Measurements from ENCODE around the gene KIAA0040. TPM values are rescaled to one million over a fixed set of nuclear protein-coding genes. Genes with fewer than 3 reads are reported as not detected.

The KIAA0040 gene
- not detected in 2 replicates for polyA plus RNA-seq (2014; cell fraction: cytosol; rRNA removed)
- polyA plus RNA-seq (2014; cell fraction: nucleus; rRNA removed), result not detected in 2 replicates

GRCh38 chr1:175192630-175193526, at the start of gene KIAA0040:
Gene KIAA0040, minus strand, starts transcription at chr1:175192776. Its CDS starts 31,763 bp downstream, at chr1:175161013.
- no peak for DNase-seq (ENCODE audit: low spot score)

GRCh38 chr1:175237389-175237788, 44.8 kb upstream of the KIAA0040 start:
- DNase-seq (ENCODE audit: low spot score), result no peak

- DNase-seq (ENCODE audit: low spot score), result no peak
Observed at GRCh38 chr1:175234639-175235038, 42.1 kb upstream of the KIAA0040 start.

- no peak for DNase-seq (ENCODE audit: low spot score)
Observed at GRCh38 chr1:175232335-175232734, 39.8 kb upstream of the KIAA0040 start.

GRCh38 chr1:175225805-175226129, 33.2 kb upstream of the KIAA0040 start:
- DNase-seq (ENCODE audit: low spot score), result no peak

- no peak for DNase-seq (ENCODE audit: low spot score)
Observed at GRCh38 chr1:175222296-175222938, 29.8 kb upstream of the KIAA0040 start.

GRCh38 chr1:175221557-175222175, 29.1 kb upstream of the KIAA0040 start:
- no peak for DNase-seq (ENCODE audit: low spot score)

- no peak for DNase-seq (ENCODE audit: low spot score)
Observed at GRCh38 chr1:175220853-175221556, 28.4 kb upstream of the KIAA0040 start.

- DNase-seq (ENCODE audit: low spot score), result no peak
Observed at GRCh38 chr1:175219774-175220173, 27.2 kb upstream of the KIAA0040 start.

GRCh38 chr1:175218786-175219434, 26.3 kb upstream of the KIAA0040 start:
- no peak for DNase-seq (ENCODE audit: low spot score)

GRCh38 chr1:175217721-175218531, 25.4 kb upstream of the KIAA0040 start:
- DNase-seq (ENCODE audit: low spot score), result no peak

GRCh38 chr1:175216444-175216843, 23.9 kb upstream of the KIAA0040 start:
- no peak for DNase-seq (ENCODE audit: low spot score)

GRCh38 chr1:175211656-175212055, 19.1 kb upstream of the KIAA0040 start:
- DNase-seq (ENCODE audit: low spot score), result no peak

GRCh38 chr1:175210744-175211143, 18.2 kb upstream of the KIAA0040 start:
- no peak for DNase-seq (ENCODE audit: low spot score)

GRCh38 chr1:175209493-175209921, 16.9 kb upstream of the KIAA0040 start:
- DNase-seq (ENCODE audit: low spot score), result no peak

GRCh38 chr1:175208773-175209492, 16.4 kb upstream of the KIAA0040 start:
- no peak for DNase-seq (ENCODE audit: low spot score)

GRCh38 chr1:175207971-175208370, 15.4 kb upstream of the KIAA0040 start:
- DNase-seq (ENCODE audit: low spot score), result no peak

GRCh38 chr1:175206687-175207086, 14.1 kb upstream of the KIAA0040 start:
- no peak for DNase-seq (ENCODE audit: low spot score)

GRCh38 chr1:175204330-175204729, 11.8 kb upstream of the KIAA0040 start:
- DNase-seq (ENCODE audit: low spot score), result no peak

Data from SK-N-DZ (cell line).